WTC11 (cell line): ENCODE results near the gene TUBB1. TPM values are rescaled to one million over a fixed set of nuclear protein-coding genes. Genes with fewer than 3 reads are reported as not detected.

Experiments
- ATAC-seq: fragments of 200-7000 bp; cut with Tn5 transposase; 2 replicates; pipeline ENCODE4 v1.10.0; 2021; ENCODE audit warnings: mild to moderate bottlenecking, moderate library complexity
- Bru-seq: library from RNA; stranded (reverse); fragments of 400-500 nt; gene quantifications from one replicate; lab custom pipeline; 2021; lab: Mats Ljungman, UMichigan
- CTCF ChIA-PET: fragments of 300-600 bp; sonication (Branson Sonifier 250); formaldehyde crosslinking; loops from one replicate; lab custom pipeline; 2021; ENCODE audit warnings: antibody characterized with exemption; lab: Charles Lee
- POLR2A ChIA-PET: fragments of 350-600 bp; sonication (Branson Sonifier 250); formaldehyde crosslinking; loops from one replicate; lab custom pipeline; 2021; ENCODE audit warnings: antibody characterized with exemption; lab: Charles Lee
- DNase-seq: peaks from one replicate; pipeline ENCODE4 v3.0.0; 2021; ENCODE audit warnings: low spot score
- H3K27ac Mint-ChIP-seq: 2 replicates; pipeline ENCODE4 v1.8.0; 2021; ENCODE audit warnings: mixed read lengths
- H3K27me3 Mint-ChIP-seq: 2 replicates; pipeline ENCODE4 v1.8.0; 2021; ENCODE audit warnings: low read depth, mild to moderate bottlenecking, moderate library complexity, mixed read lengths
- H3K36me3 Mint-ChIP-seq: 2 replicates; pipeline ENCODE4 v1.8.0; 2021; ENCODE audit warnings: mixed read lengths
- H3K4me1 Mint-ChIP-seq: 2 replicates; pipeline ENCODE4 v1.8.0; 2022; ENCODE audit warnings: mixed read lengths
- H3K4me3 Mint-ChIP-seq: 2 replicates; pipeline ENCODE4 v1.8.0; 2021; ENCODE audit warnings: mild to moderate bottlenecking, moderate library complexity, mixed read lengths
- H3K9me3 Mint-ChIP-seq: 2 replicates; pipeline ENCODE4 v1.8.0; 2021; ENCODE audit warnings: mixed read lengths
- ATF2 ChIP-seq: sonication (generic); formaldehyde crosslinking; IDR thresholded peaks from 2 replicates; pipeline ENCODE4 v1.8.1; 2022; ENCODE audit warnings: low read depth, missing genetic modification reagents, borderline replicate concordance
- CBFB ChIP-seq: sonication (generic); formaldehyde crosslinking; IDR thresholded peaks from 2 replicates; pipeline ENCODE4 v1.8.1; 2022; ENCODE audit warnings: mild to moderate bottlenecking, low read depth, missing genetic modification reagents
- CTCF ChIP-seq: fragments of 200-600 bp; IDR thresholded peaks from 2 replicates; pipeline ENCODE4 v1.8.0; 2022; ENCODE audit warnings: antibody characterized with exemption
- ESRRA ChIP-seq: sonication (generic); formaldehyde crosslinking; IDR thresholded peaks from 2 replicates; pipeline ENCODE4 v1.8.1; 2022; ENCODE audit warnings: mild to moderate bottlenecking, missing genetic modification reagents, borderline replicate concordance
- FOXJ3 ChIP-seq: sonication (generic); formaldehyde crosslinking; IDR thresholded peaks from 2 replicates; pipeline ENCODE4 v1.9.0; 2021; ENCODE audit warnings: missing genetic modification reagents, mild to moderate bottlenecking, borderline replicate concordance
- FOXK1 ChIP-seq: sonication (generic); formaldehyde crosslinking; IDR thresholded peaks from 2 replicates; pipeline ENCODE4 v1.8.0; 2022; ENCODE audit warnings: mild to moderate bottlenecking, moderate library complexity, missing genetic modification reagents
- GABPB1 ChIP-seq: sonication (generic); formaldehyde crosslinking; IDR thresholded peaks from 2 replicates; pipeline ENCODE4 v1.8.1; 2023; ENCODE audit warnings: mild to moderate bottlenecking, missing genetic modification reagents
- NFATC4 ChIP-seq: fragments of 250-450 bp; sonication (Bioruptor Pico); IDR thresholded peaks from 2 replicates; pipeline ENCODE4 v1.9.0; 2021; ENCODE audit warnings: mild to moderate bottlenecking
- NFE2L1 ChIP-seq: sonication (generic); formaldehyde crosslinking; IDR thresholded peaks from 2 replicates; pipeline ENCODE4 v1.8.1; 2023; ENCODE audit warnings: missing genetic modification reagents
- NR3C1 ChIP-seq: sonication (generic); formaldehyde crosslinking; conservative IDR thresholded peaks from 2 replicates; pipeline ENCODE4 v1.8.1; 2023; ENCODE audit warnings: low read depth, mild to moderate bottlenecking, missing genetic modification reagents
- OVOL2 ChIP-seq: fragments of 250-450 bp; sonication (Bioruptor Pico); IDR thresholded peaks from 2 replicates; pipeline ENCODE4 v1.9.0; 2021; ENCODE audit warnings: mild to moderate bottlenecking, borderline replicate concordance
- PRDM15 ChIP-seq: sonication (generic); formaldehyde crosslinking; IDR thresholded peaks from 2 replicates; pipeline ENCODE4 v1.8.0; 2022; ENCODE audit warnings: missing genetic modification reagents
- ZBTB21 ChIP-seq: sonication (generic); formaldehyde crosslinking; IDR thresholded peaks from 2 replicates; pipeline ENCODE4 v1.8.1; 2023; ENCODE audit warnings: mild to moderate bottlenecking, missing genetic modification reagents, borderline replicate concordance
- ZNF532 ChIP-seq: fragments of 250-450 bp; sonication (Bioruptor Pico); IDR thresholded peaks from 2 replicates; pipeline ENCODE4 v1.9.0; 2021; ENCODE audit warnings: mild to moderate bottlenecking, borderline replicate concordance
- ZSCAN18 ChIP-seq: fragments of 250-450 bp; sonication (Bioruptor Pico); IDR thresholded peaks from 2 replicates; pipeline ENCODE4 v2.1.2; 2022; ENCODE audit warnings: mild to moderate bottlenecking, moderate library complexity
- long read RNA-seq, 3 experiments: library from RNA in 1 of 3; library from capped mRNA in 1 of 3; library from polyadenylated mRNA in 1 of 3; unstranded in 2 of 3; stranded (forward) in 1 of 3; transcript quantifications; one replicate each; pipeline ENCODE4 v2.0.0, GENCODE V29; 2021
- total RNA-seq: library from RNA; stranded (reverse); gene quantifications from 3 replicates; pipeline ENCODE4 v1.2.3, GENCODE V29; 2021

Gene TUBB1
- not detected in 3 replicates for total RNA-seq
- percentile 4 among the genes with signal in this experiment for Bru-seq, nascent RNA
- long read RNA-seq, experiment 1: 0 reads
- long read RNA-seq, experiment 2: 0 reads
- long read RNA-seq, experiment 3: 0 reads

- POLR2A ChIA-PET: no interaction called here
- TF ChIP-seq ZSCAN18 (no peak), CBFB (CRISPR knock-in tag) (no peak), ATF2 (CRISPR knock-in tag) (no peak), FOXJ3 (CRISPR knock-in tag) (no peak), NFATC4 (CRISPR knock-in tag) (no peak), PRDM15 (CRISPR knock-in tag) (no peak), OVOL2 (CRISPR knock-in tag) (no peak), ZBTB21 (no peak), NR3C1 (CRISPR knock-in tag) (no peak), NFE2L1 (CRISPR knock-in tag) (no peak), FOXK1 (no peak), GABPB1 (no peak), ZNF532 (CRISPR knock-in tag) (no peak), CTCF (no peak), ESRRA (CRISPR knock-in tag) (no peak)
- no peaks in the 10 kb centered on the region for H3K9me3 Mint-ChIP-seq
- no peak within 1 kb of the TSS for H3K27ac Mint-ChIP-seq
- peaks cover 3% of the 10 kb centered on the region; the same call in 1 of the 2 replicates for H3K4me1 Mint-ChIP-seq
- no peak within 1 kb of the TSS for H3K4me3 Mint-ChIP-seq
- ATAC-seq (no peak), DNase-seq (no peak)
- peaks cover 13% of the 10 kb centered on the region for H3K36me3 Mint-ChIP-seq
- CTCF ChIA-PET: no interaction called here
- peaks cover 21% of the 10 kb centered on the region for H3K27me3 Mint-ChIP-seq
Measured at GRCh38 chr20:59019217-59019616, at the start of gene TUBB1. TSS of gene TUBB1 (plus strand) at chr20:59019429. CDS start at chr20:59019523, 94 bp downstream.
